H1 (cell line): ENCODE results near the gene PAQR5. TPM values are rescaled to one million over a fixed set of nuclear protein-coding genes. Genes with fewer than 3 reads are reported as not detected.

Experiments
- CTCF ChIA-PET: fragments of 300-600 bp; sonication (Branson Sonifier 250); formaldehyde crosslinking; loops from one replicate; lab custom pipeline; 2021; ENCODE audit not compliant: partially characterized antibody; lab: Charles Lee
- POLR2A ChIA-PET: fragments of 300-600 bp; sonication (Branson Sonifier 250); formaldehyde crosslinking; loops from one replicate; lab custom pipeline; 2021; ENCODE audit warnings: inconsistent platforms; ENCODE audit not compliant: partially characterized antibody; lab: Charles Lee
- DNase-seq, 2 experiments: peaks; one replicate each; pipeline versions ENCODE4 v3.0.0 to v3.0.0-alpha.2; 2010 to 2022; ENCODE audit warnings: low spot score in 2 of 2, low read depth in 1 of 2, mixed read lengths in 1 of 2
- FAIRE-seq: peaks from 2 replicates; lab custom pipeline; 2011; peaks lifted over from hg19 to GRCh38; lab: Jason Lieb, UNC
- H2AFZ ChIP-seq: 2 replicates; pipeline ENCODE4 v1.8.1; 2012; ENCODE audit warnings: low read length, inconsistent platforms
- H2AK5ac ChIP-seq: 2 replicates; pipeline ENCODE4 v1.6.1; 2013; ENCODE audit warnings: low read depth, low read length
- H2BK120ac ChIP-seq: replicated peaks from 2 replicates; pipeline ENCODE3; 2013; ENCODE audit warnings: low read depth, low read length, inconsistent platforms
- H2BK12ac ChIP-seq: 2 replicates; pipeline ENCODE4 v1.6.1; 2013; ENCODE audit warnings: low read depth, low read length
- H2BK15ac ChIP-seq: 2 replicates; pipeline ENCODE4 v1.6.1; 2013; ENCODE audit warnings: low read length
- H2BK20ac ChIP-seq: 2 replicates; pipeline ENCODE4 v1.6.1; 2013; ENCODE audit warnings: low read length
- H2BK5ac ChIP-seq: 2 replicates; pipeline ENCODE4 v1.6.1; 2013; ENCODE audit warnings: low read depth, low read length
- H3K14ac ChIP-seq: 2 replicates; pipeline ENCODE4 v1.6.1; 2013; ENCODE audit warnings: inconsistent platforms; ENCODE audit not compliant: insufficient read length
- H3K18ac ChIP-seq: 2 replicates; pipeline ENCODE4 v1.6.1; 2013; ENCODE audit warnings: low read length; ENCODE audit errors: extremely low read depth
- H3K23ac ChIP-seq: 2 replicates; pipeline ENCODE4 v1.6.1; 2013; ENCODE audit warnings: inconsistent platforms; ENCODE audit not compliant: insufficient read length
- H3K23me2 ChIP-seq: 2 replicates; pipeline ENCODE4 v1.6.1; 2013; ENCODE audit warnings: low read depth, low read length
- H3K27ac ChIP-seq: 2 replicates; pipeline ENCODE4 v1.6.1; 2011; ENCODE audit warnings: low read depth, low read length, inconsistent platforms
- H3K27me3 ChIP-seq, 4 experiments: replicated peaks in 1 of 4; 1 replicate in 1 of 4; 2 replicates in 3 of 4; pipeline versions ENCODE4 v1.6.1 to v1.8.1; 2011 to 2013; ENCODE audit warnings: low read length in 3 of 4, mild to moderate bottlenecking in 3 of 4, inconsistent platforms in 2 of 4, mixed read lengths in 2 of 4, moderate library complexity in 1 of 4; ENCODE audit not compliant: control insufficient read depth in 3 of 4, insufficient read depth in 3 of 4; ENCODE audit errors: extremely low read depth in 1 of 4
- H3K36me3 ChIP-seq, 4 experiments: 2 replicates each; pipeline versions ENCODE4 v1.6.1 to v1.8.1; 2011 to 2013; ENCODE audit warnings: mild to moderate bottlenecking in 4 of 4, low read length in 3 of 4, moderate library complexity in 2 of 4, control low read depth in 1 of 4, inconsistent platforms in 1 of 4; ENCODE audit not compliant: insufficient read depth in 4 of 4, control insufficient read depth in 2 of 4
- H3K4ac ChIP-seq: replicated peaks from 2 replicates; pipeline ENCODE3; 2013; ENCODE audit warnings: low read length, low read depth, mixed read lengths, inconsistent platforms; ENCODE audit not compliant: insufficient read length
- H3K4me1 ChIP-seq, 4 experiments: replicated peaks in 1 of 4; 1 replicate in 1 of 4; 2 replicates in 3 of 4; pipeline versions ENCODE4 v1.6.1 to v1.8.1; 2011 to 2013; ENCODE audit warnings: low read length in 3 of 4, inconsistent platforms in 2 of 4, mixed read lengths in 1 of 4; ENCODE audit not compliant: insufficient read depth in 4 of 4, control insufficient read depth in 3 of 4
- H3K4me2 ChIP-seq, 2 experiments: 2 replicates each; pipeline versions ENCODE4 v1.6.1 to v1.8.1; 2011 to 2013; ENCODE audit warnings: low read depth in 2 of 2, low read length in 2 of 2, control low read depth in 1 of 2, inconsistent platforms in 1 of 2, mild to moderate bottlenecking in 1 of 2; ENCODE audit not compliant: insufficient read depth in 1 of 2
- H3K4me3 ChIP-seq, 4 experiments: fragments of 200-600, 300-600 bp in 1 of 4; sonication (generic), shearing (Covaris generic), sonication (Bioruptor Twin) in 1 of 4; 2 replicates each; pipeline versions ENCODE4 v1.5.1 to v1.8.1; 2011 to 2016; ENCODE audit warnings: low read length in 4 of 4, low read depth in 3 of 4, control low read depth in 2 of 4, inconsistent platforms in 2 of 4, mild to moderate bottlenecking in 2 of 4, mixed read lengths in 1 of 4, moderate library complexity in 1 of 4; ENCODE audit not compliant: insufficient read depth in 2 of 4; ENCODE audit errors: extremely low read depth in 1 of 4
- H3K56ac ChIP-seq: replicated peaks from 2 replicates; pipeline ENCODE3; 2013; ENCODE audit warnings: low read depth, mild to moderate bottlenecking, mixed read lengths, low read length, inconsistent platforms; ENCODE audit not compliant: insufficient read length
- H3K79me1 ChIP-seq: 2 replicates; pipeline ENCODE4 v1.6.1; 2013; ENCODE audit warnings: low read depth, low read length, control low read depth
- H3K79me2 ChIP-seq, 2 experiments: 2 replicates each; pipeline versions ENCODE4 v1.6.1 to v1.8.1; 2012 to 2013; ENCODE audit warnings: low read length in 2 of 2, mild to moderate bottlenecking in 2 of 2, inconsistent platforms in 1 of 2; ENCODE audit not compliant: insufficient read depth in 2 of 2, control insufficient read depth in 1 of 2
- H3K9ac ChIP-seq, 4 experiments: replicated peaks in 1 of 4; 1 replicate in 1 of 4; 2 replicates in 3 of 4; pipeline versions ENCODE4 v1.6.1 to v1.8.1; 2011 to 2013; ENCODE audit warnings: low read depth in 3 of 4, low read length in 3 of 4, control low read depth in 2 of 4, mild to moderate bottlenecking in 2 of 4, moderate library complexity in 2 of 4, inconsistent platforms in 1 of 4; ENCODE audit errors: extremely low read depth in 1 of 4
- H3K9me3 ChIP-seq, 2 experiments: 2 replicates each; pipeline versions ENCODE4 v1.6.1 to v1.8.1; 2012 to 2013; ENCODE audit warnings: mild to moderate bottlenecking in 2 of 2, moderate library complexity in 2 of 2, control low read depth in 1 of 2, inconsistent platforms in 1 of 2, low read depth in 1 of 2, low read length in 1 of 2, mixed read lengths in 1 of 2; ENCODE audit not compliant: insufficient read depth in 2 of 2
- H4K20me1 ChIP-seq, 2 experiments: replicated peaks in 1 of 2; 2 replicates each; pipeline versions ENCODE3 to v1.8.1; 2011 to 2013; ENCODE audit warnings: inconsistent platforms in 2 of 2, low read length in 2 of 2, mild to moderate bottlenecking in 1 of 2; ENCODE audit not compliant: insufficient read depth in 2 of 2, control insufficient read depth in 1 of 2
- H4K5ac ChIP-seq: 2 replicates; pipeline ENCODE4 v1.6.1; 2013; ENCODE audit warnings: low read length, low read depth, mixed read lengths, inconsistent platforms; ENCODE audit not compliant: insufficient read length
- H4K8ac ChIP-seq: 2 replicates; pipeline ENCODE4 v1.8.0; 2013; ENCODE audit warnings: mild to moderate bottlenecking, moderate library complexity, low read length, inconsistent platforms; ENCODE audit not compliant: insufficient read depth; ENCODE audit errors: extremely low read depth
- H4K91ac ChIP-seq: replicated peaks from 2 replicates; pipeline ENCODE3; 2013; ENCODE audit warnings: low read length, mixed read lengths, inconsistent platforms; ENCODE audit not compliant: insufficient read length
- ATF3 ChIP-seq: IDR thresholded peaks from 2 replicates; pipeline ENCODE4 v1.6.1; 2011; ENCODE audit warnings: low read depth, mild to moderate bottlenecking, low read length; ENCODE audit not compliant: insufficient read depth
- CBX5 ChIP-seq: fragments of 300-800, 300-1000 bp; sonication (generic); IDR thresholded peaks from 2 replicates; pipeline ENCODE4 v1.7.1; 2016; ENCODE audit warnings: antibody characterized with exemption, low read length, low read depth
- CTBP2 ChIP-seq: IDR thresholded peaks from 2 replicates; pipeline ENCODE4 v1.7.0; 2011; ENCODE audit warnings: borderline replicate concordance, mild to moderate bottlenecking, moderate library complexity, mixed read lengths, low read length; ENCODE audit not compliant: insufficient read depth, insufficient read length
- JUN ChIP-seq: IDR thresholded peaks from 2 replicates; pipeline ENCODE4 v1.6.1; 2011; ENCODE audit warnings: low read depth, mild to moderate bottlenecking, improper control_type of control experiment, low read length
- JUND ChIP-seq: IDR thresholded peaks from 2 replicates; pipeline ENCODE4 v1.6.1; 2011; ENCODE audit warnings: mild to moderate bottlenecking, improper control_type of control experiment, low read length
- RNF2 ChIP-seq: fragments of 200-900, 300-1000 bp; sonication (generic); IDR thresholded peaks from 2 replicates; pipeline ENCODE4 v1.7.1; 2016; ENCODE audit warnings: borderline replicate concordance, low read depth, mild to moderate bottlenecking, antibody characterized with exemption, low read length; ENCODE audit not compliant: poor library complexity, severe bottlenecking; ENCODE audit errors: missing control alignments
- SIRT6 ChIP-seq: IDR thresholded peaks from one replicate; pipeline ENCODE4 v1.7.1; 2012; ENCODE audit warnings: low read length, inconsistent platforms
- SP1 ChIP-seq: IDR thresholded peaks from 2 replicates; pipeline ENCODE4 v1.6.1; 2011; ENCODE audit warnings: low read depth, low read length
- TEAD4 ChIP-seq: IDR thresholded peaks from 2 replicates; pipeline ENCODE4 v1.6.1; 2012; ENCODE audit warnings: low read depth, low read length, inconsistent platforms, mixed read lengths
- USF2 ChIP-seq: IDR thresholded peaks from 2 replicates; pipeline ENCODE4 v1.6.1; 2011; ENCODE audit warnings: low read length, improper control_type of control experiment
- WGBS, 2 experiments: shearing (Covaris generic) in 1 of 2; methylation state at CpG; one replicate each; pipeline versions ENCODE4 v1.1.6 to v1.1.7; 2013 to 2015; ENCODE audit warnings: low lambda C conversion rate in 2 of 2, mixed read lengths in 2 of 2, inconsistent platforms in 1 of 2, low coverage in 1 of 2, missing lambda C conversion rate in 1 of 2; ENCODE audit not compliant: insufficient replicate concordance in 2 of 2, insufficient coverage in 1 of 2, insufficient read length in 1 of 2; ENCODE audit errors: extremely low coverage in 1 of 2, missing lambda C conversion rate in 1 of 2; 5-methylcytosine and 5-hydroxymethylcytosine counted together
- polyA plus RNA-seq, 7 experiments: library from polyadenylated mRNA; depleted of rRNA in 3 of 7; stranded (reverse) in 5 of 7; unstranded in 2 of 7; fragments of >200 nt in 5 of 7; fragments of 200-250 nt in 2 of 7; gene quantifications; 1 replicate in 5 of 7; 2 replicates in 1 of 7; 4 replicates in 1 of 7; pipeline versions ENCODE4 v1.2.1 to v1.2.3, GENCODE V29; 2011 to 2013; ENCODE audit warnings: missing spikeins in 2 of 7, mixed read lengths in 2 of 7
- total RNA-seq: library from RNA; stranded (reverse); fragmentation: NEBNext Ultra II Directional; extraction: Animal tissue kit (Norgen Biotek cat#: 25700); gene quantifications from 2 replicates; pipeline ENCODE4 v1.2.1, GENCODE V29; 2021

The PAQR5 gene
- total and polyA plus RNA-seq, 2 of the 8 experiments (the other 6 are each of a cell fraction or from before 2014, with no cell fraction given) = 8.7 to 18.1 TPM

- H2BK5ac ChIP-seq = no peak overlapping the region
- no peak overlapping the region for H2BK12ac ChIP-seq
- no peak overlapping the region for H3K27ac ChIP-seq
- H3K23me2 ChIP-seq = no peaks in the 10 kb centered on the region
- no peak overlapping the region for H3K4me2 ChIP-seq
- H3K36me3 ChIP-seq = no peaks in the 10 kb centered on the region
- no peak overlapping the region for H3K14ac ChIP-seq
- H3K9ac ChIP-seq = no peak overlapping the region
- ChIA-PET POLR2A (interaction anchor here (1.2 kb wide), 1 partner anchor 10 kb away, joined by 3 read pairs; no protein-coding TSS in a partner anchor), CTCF (interaction anchor here (0.7 to 6.8 kb wide), 5 partner anchors 14 to 596 kb away, joined by 3 to 32 read pairs (median 3); no protein-coding TSS in a partner anchor)
- no peaks in the 10 kb centered on the region for H3K9me3 ChIP-seq
- TF ChIP-seq USF2 (no peak), JUN (no peak), RNF2 (no peak), CBX5 (no peak), JUND (no peak), TEAD4 (no peak), SP1 (no peak), SIRT6 (no peak), CTBP2 (no peak), ATF3 (no peak)
- H2BK20ac ChIP-seq = no peak overlapping the region
- H4K5ac ChIP-seq = no peak overlapping the region
- no peaks in the 10 kb centered on the region for H3K27me3 ChIP-seq
- H4K8ac ChIP-seq = no peak overlapping the region
- FAIRE-seq = no peak
- H4K91ac ChIP-seq = no peak overlapping the region
- no peak overlapping the region for H3K56ac ChIP-seq
- H2BK15ac ChIP-seq = no peak overlapping the region
- DNase-seq = no peak
- no peak overlapping the region for H3K4ac ChIP-seq
- no peak overlapping the region for H3K23ac ChIP-seq
- no peak overlapping the region for H2AK5ac ChIP-seq
- H3K4me3 ChIP-seq = no peak overlapping the region
- no peak overlapping the region for H2AFZ ChIP-seq
- no peaks in the 10 kb centered on the region for H3K79me2 ChIP-seq
- H4K20me1 ChIP-seq = no peaks in the 10 kb centered on the region
- no peaks in the 10 kb centered on the region for H3K79me1 ChIP-seq
- WGBS, 2 experiments = 80% methylated on average over 3 of the region's 3 CpGs; no CpG with 5 or more reads in 1 of the 2 experiments
- H3K18ac ChIP-seq = no peak overlapping the region
- no peaks in the 10 kb centered on the region for H3K4me1 ChIP-seq
- H2BK120ac ChIP-seq = no peak overlapping the region
These were observed 109.1 kb downstream of the PAQR5 start for GRCh38 chr15:69407719-69408400.
